Sigmoid colon (tissue), 4 donors: ENCODE measurements around the gene ERFL.

Experiments
- EP300 ChIP-seq, 4 donors: sonication (generic); formaldehyde crosslinking; IDR thresholded peaks; one replicate each; pipeline ENCODE4 v1.6.1; 2017; ENCODE audit warnings: antibody characterized with exemption in 4 of 4
- POLR2A ChIP-seq, 2 donors: fragments of 450-650 bp; IDR thresholded peaks; one replicate each; pipeline ENCODE4 v1.6.1; 2016; ENCODE audit warnings: antibody characterized with exemption in 2 of 2, mild to moderate bottlenecking in 2 of 2, moderate library complexity in 2 of 2
- POLR2AphosphoS5 ChIP-seq, 4 donors: sonication (generic); formaldehyde crosslinking; IDR thresholded peaks; one replicate each; pipeline ENCODE4 v1.6.1; 2017; ENCODE audit warnings: antibody characterized with exemption in 4 of 4
- TF ChIP-seq, protein P1 (sequence below), 4 experiments: fragments of 450-650 bp in 3 of 4; fragments of 200-600 bp in 1 of 4; IDR thresholded peaks; one replicate each; pipeline ENCODE4 v1.5.1; 2016 to 2019; ENCODE audit warnings: antibody characterized with exemption in 4 of 4, mild to moderate bottlenecking in 3 of 4, moderate library complexity in 2 of 4

DNA sequence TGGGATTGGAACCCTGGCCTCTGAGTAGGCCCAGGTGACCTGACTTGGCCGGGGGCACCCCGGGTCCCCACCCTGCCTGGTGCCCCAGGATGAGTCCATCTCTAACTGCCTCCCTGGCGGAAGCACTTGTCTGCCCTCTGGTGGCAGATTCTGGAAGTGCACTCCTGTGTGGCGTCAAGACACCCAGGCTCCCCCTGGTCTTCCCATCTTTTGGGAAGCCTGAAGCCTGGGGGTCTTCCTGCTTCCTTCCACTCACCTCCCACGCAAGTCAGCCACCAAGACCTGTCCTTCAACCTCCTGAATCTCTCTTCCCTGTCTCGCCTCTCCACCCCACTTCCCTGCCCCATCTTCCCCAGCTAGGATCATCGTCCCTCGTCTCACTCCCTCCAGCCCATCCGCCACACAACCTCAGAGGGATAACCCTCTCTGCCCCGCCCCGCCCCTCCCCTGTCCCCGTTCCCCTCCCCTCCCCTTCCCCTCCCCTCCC lies 23.5 kb upstream of the ERFL start:
- TF ChIP-seq, protein P1, sequence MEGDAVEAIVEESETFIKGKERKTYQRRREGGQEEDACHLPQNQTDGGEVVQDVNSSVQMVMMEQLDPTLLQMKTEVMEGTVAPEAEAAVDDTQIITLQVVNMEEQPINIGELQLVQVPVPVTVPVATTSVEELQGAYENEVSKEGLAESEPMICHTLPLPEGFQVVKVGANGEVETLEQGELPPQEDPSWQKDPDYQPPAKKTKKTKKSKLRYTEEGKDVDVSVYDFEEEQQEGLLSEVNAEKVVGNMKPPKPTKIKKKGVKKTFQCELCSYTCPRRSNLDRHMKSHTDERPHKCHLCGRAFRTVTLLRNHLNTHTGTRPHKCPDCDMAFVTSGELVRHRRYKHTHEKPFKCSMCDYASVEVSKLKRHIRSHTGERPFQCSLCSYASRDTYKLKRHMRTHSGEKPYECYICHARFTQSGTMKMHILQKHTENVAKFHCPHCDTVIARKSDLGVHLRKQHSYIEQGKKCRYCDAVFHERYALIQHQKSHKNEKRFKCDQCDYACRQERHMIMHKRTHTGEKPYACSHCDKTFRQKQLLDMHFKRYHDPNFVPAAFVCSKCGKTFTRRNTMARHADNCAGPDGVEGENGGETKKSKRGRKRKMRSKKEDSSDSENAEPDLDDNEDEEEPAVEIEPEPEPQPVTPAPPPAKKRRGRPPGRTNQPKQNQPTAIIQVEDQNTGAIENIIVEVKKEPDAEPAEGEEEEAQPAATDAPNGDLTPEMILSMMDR (IDR thresholded peaks at IDR 0.05) = peak; percentile 76 to 99 (median 90)
- TF ChIP-seq POLR2A (IDR thresholded peaks at IDR 0.05) (no peak), EP300 (IDR thresholded peaks at IDR 0.05) (no peak), POLR2AphosphoS5 (IDR thresholded peaks at IDR 0.05) (no peak)
